Stimulated activated naive CD8-positive, alpha-beta T cell treated with anti-CD3 and anti-CD28 coated beads, Interleukin-15, Interleukin-2, amounts not matched to agents 100 U/mL and 50 U/mL, for 24 hours (primary cell): Measurements from ENCODE around the gene MAP1LC3B2.

Experiments
- ATAC-seq: fragments of 150-1000 bp; cut with Tn5 transposase; one replicate; pipeline ENCODE4 v1.10.0; 2021
- DNase-seq: peaks from one replicate; pipeline ENCODE4 v3.0.0; 2021

The MAP1LC3B2 gene

GRCh38 chr12:116615141-116615861 is 56.1 kb downstream of the MAP1LC3B2 start:
- ATAC-seq (no peak), DNase-seq (no peak)

- DNase-seq (no peak), ATAC-seq (no peak)
Observed at GRCh38 chr12:116616536-116617248, 57.5 kb downstream of the MAP1LC3B2 start.

GRCh38 chr12:116619246-116619645 is 60.1 kb downstream of the MAP1LC3B2 start:
- ATAC-seq, result no peak
- DNase-seq, result no peak

- DNase-seq (no peak), ATAC-seq (no peak)
Observed at GRCh38 chr12:116620124-116620491, 60.9 kb downstream of the MAP1LC3B2 start.

GRCh38 chr12:116620492-116621191 is 61.5 kb downstream of the MAP1LC3B2 start:
- DNase-seq, result no peak
- no peak for ATAC-seq

GRCh38 chr12:116621194-116621593 is 62.0 kb downstream of the MAP1LC3B2 start:
- DNase-seq, result no peak
- ATAC-seq, result no peak

GRCh38 chr12:116624516-116624915 is 65.3 kb downstream of the MAP1LC3B2 start:
- DNase-seq, result no peak
- no peak for ATAC-seq

GRCh38 chr12:116626153-116626552 is 67.0 kb downstream of the MAP1LC3B2 start:
- ATAC-seq, result no peak
- DNase-seq, result no peak
